Heart right ventricle (tissue), 16 donors: ENCODE results near the gene SCRN1. TPM values are rescaled to one million over a fixed set of nuclear protein-coding genes. Genes with fewer than 3 reads are reported as not detected.

ENCODE experiments used
- ATAC-seq, 8 donors: fragments of 200-7000 bp; cut with Tn5 transposase; one replicate each; pipeline ENCODE4 v1.9.1; 2020; ENCODE audit warnings: mild to moderate bottlenecking in 8 of 8, moderate library complexity in 8 of 8, moderate number of reproducible peaks in 1 of 8
- DNase-seq, 2 donors: peaks; one replicate each; pipeline ENCODE4 v3.0.0-alpha.2; 2020
- H3K27ac ChIP-seq, 10 donors: fragments of 200-600 bp; sonication (generic) in 2 of 10; one replicate each; pipeline versions ENCODE4 v1.5.0 to v1.8.0; 2020 to 2022; ENCODE audit warnings: mild to moderate bottlenecking in 3 of 10
- H3K27me3 ChIP-seq, 7 donors: fragments of 200-600 bp; one replicate each; pipeline ENCODE4 v1.8.0; 2021 to 2022; ENCODE audit warnings: mild to moderate bottlenecking in 2 of 7
- H3K36me3 ChIP-seq, 9 donors: fragments of 200-600 bp; sonication (generic) in 1 of 9; one replicate each; pipeline versions ENCODE4 v1.5.0 to v1.8.0; 2020 to 2022; ENCODE audit warnings: mild to moderate bottlenecking in 2 of 9
- H3K4me1 ChIP-seq, 9 donors: fragments of 200-600 bp; sonication (generic) in 1 of 9; one replicate each; pipeline versions ENCODE4 v1.5.0 to v1.8.0; 2020 to 2022; ENCODE audit warnings: mild to moderate bottlenecking in 4 of 9
- H3K4me3 ChIP-seq, 10 donors: fragments of 200-600 bp; sonication (generic) in 2 of 10; one replicate each; pipeline versions ENCODE4 v1.5.0 to v1.8.0; 2020 to 2022; ENCODE audit warnings: mild to moderate bottlenecking in 7 of 10, moderate library complexity in 2 of 10
- H3K9me3 ChIP-seq, 11 donors: fragments of 200-600 bp in 10 of 11; sonication (generic) in 2 of 11; one replicate each; pipeline versions ENCODE4 v1.5.0 to v1.8.0; 2013 to 2022; ENCODE audit warnings: mild to moderate bottlenecking in 2 of 11, control low read depth in 1 of 11, moderate library complexity in 1 of 11
- CTCF ChIP-seq, 9 donors: fragments of 200-600 bp; sonication (generic) in 2 of 9; IDR thresholded peaks; one replicate each; pipeline versions ENCODE4 v1.5.0 to v1.8.0; 2021 to 2022; ENCODE audit warnings: antibody characterized with exemption in 9 of 9, mild to moderate bottlenecking in 5 of 9, moderate library complexity in 1 of 9
- WGBS, 2 donors: extraction: QIAGEN DNeasy Blood & Tissue Kit; methylation state at CpG; one replicate each; pipeline ENCODE4 v1.1.7; 2013; ENCODE audit warnings: inconsistent platforms in 1 of 2; 5-methylcytosine and 5-hydroxymethylcytosine counted together
- intact Hi-C, 10 donors: fragments of 100-400 bp; cut with DNase I; formaldehyde crosslinking; loops; one replicate each; pipeline versions ENCODE4 v1.11.1 to v1.14.2; 2022
- polyA plus RNA-seq, 2 donors: library from polyadenylated mRNA; stranded (reverse); fragments of 200-250 nt; gene quantifications; one replicate each; pipeline ENCODE4 v1.2.3, GENCODE V29; 2013
- total RNA-seq, 10 donors: library from RNA; stranded (reverse); fragmentation: NEBNext Ultra II Directional in 3 of 10; extraction: Animal tissue kit (Norgen Biotek cat#: 25700) in 3 of 10; gene quantifications; one replicate each; pipeline versions ENCODE4 v1.2.1 to v1.2.4, GENCODE V29; 2021 to 2023
- donor health status: Arrhythmogenic right ventricular cardiomyopathy.
- donor health status: ischemic (EF 13 %, LVEDD 7.1; RV severe dilation, severe dysfunction).
- donor health status: healthy with polysubstance abuse.
- donor health status: DM: no; HTN: yes; CAD: no.
- donor health status: DM: no; HTN: no; CAD: no.
- donor health status: ischemic (EF 25% LVEDD 6.9; RV normal size, moderate dysfunction).
- donor health status: ischemic (EF 25% LVEDD 5.7; RV mildly dilated, moderate dysfunction).
- donor health status: healthy.
- donor health status: DM: yes; HTN: yes; CAD: no.
- donor health status: Ischemic cardiomyopathy.
- donor health status: ischemic (EF 35%, LVEDD 5.7; RV mildly dilated, moderate dysfunction).
- donor health status: nonischemic (EF 11% LVEDD 7.7; RV severe dilation, severe dysfunction).
- donor health status: DM: yes; HTN: yes; CAD: no.
- donor health status: PGD.
- donor health status: ischemic (EF 29% LVEDD 5.4; RV normal size, mild dysfunction).
- donor health status: nonischemic (EF 23%, LVEDD 6.1; RV moderate dilation, normal function).

Gene SCRN1
- total and polyA plus RNA-seq, 12 donors: 3.1 to 36.8 (median 20.5) TPM

GRCh38 chr7:29951206-29951605, 38.4 kb downstream of the SCRN1 start:
- WGBS, 2 donors: 94 to 98% methylated on average over 8 of the region's 8 CpGs
- DNase-seq (no peak), ATAC-seq (no peak)
- no peak for TF ChIP-seq CTCF (IDR thresholded peaks at IDR 0.05)
- H3K4me1 ChIP-seq: peaks cover 0 to 38% (median 9%) of the 10 kb centered on the region in 9 donors
- H3K4me3 ChIP-seq: no peak overlapping the region
- no peak overlapping the region for H3K27ac ChIP-seq
- no peaks in the 10 kb centered on the region for H3K9me3 ChIP-seq
- intact Hi-C loops: no loop called here
- peaks cover 0 to 43% (median 3%) of the 10 kb centered on the region in 9 donors for H3K36me3 ChIP-seq
- no peaks in the 10 kb centered on the region for H3K27me3 ChIP-seq

- intact Hi-C loops: no loop called here
- H3K9me3 ChIP-seq: no peaks in the 10 kb centered on the region
- H3K4me1 ChIP-seq: peaks cover 0 to 33% (median 8%) of the 10 kb centered on the region in 9 donors
- ATAC-seq (no peak), DNase-seq (no peak)
- H3K4me3 ChIP-seq: no peak overlapping the region
- no peak for TF ChIP-seq CTCF (IDR thresholded peaks at IDR 0.05)
- H3K36me3 ChIP-seq: peaks cover 0 to 45% (median 3%) of the 10 kb centered on the region in 9 donors
- WGBS, 2 donors: 96 to 99% methylated on average over 8 of the region's 8 CpGs
- no peaks in the 10 kb centered on the region for H3K27me3 ChIP-seq
- no peak overlapping the region for H3K27ac ChIP-seq
Measured at GRCh38 chr7:29950480-29950879, 39.1 kb downstream of the SCRN1 start.

- WGBS, 2 donors: 80 to 88% methylated on average over 2 of the region's 2 CpGs
- intact Hi-C loops: loop anchor here in 5 of 10 donors (5.0 to 10.0 kb wide), 2 partner anchors 116 to 464 kb away; no protein-coding TSS in a partner anchor
- ATAC-seq (no peak), DNase-seq (no peak)
- Histone ChIP-seq H3K9me3 (no peaks in the 10 kb centered on the region), H3K27me3 (no peaks in the 10 kb centered on the region), H3K4me3 (no peak overlapping the region), H3K36me3 (peaks cover 0 to 57% (median 8%) of the 10 kb centered on the region in 9 donors), H3K4me1 (peaks cover 0 to 18% (median 2%) of the 10 kb centered on the region in 9 donors), H3K27ac (no peak overlapping the region)
- TF ChIP-seq CTCF (IDR thresholded peaks at IDR 0.05): no peak
Measured at GRCh38 chr7:29948587-29948986, 41.0 kb downstream of the SCRN1 start.

- ATAC-seq: peak; percentile 47 to 78 (median 66)
- H3K36me3 ChIP-seq: peaks cover 0 to 71% (median 19%) of the 10 kb centered on the region in 9 donors
- TF ChIP-seq CTCF (IDR thresholded peaks at IDR 0.05): peak in 7 of 9 donors; percentile 20 to 59 (median 47)
- peak in 1 of 2 donors; percentile 35 for DNase-seq
- intact Hi-C loops: loop anchor here in 5 of 10 donors (5.0 to 10.0 kb wide), 2 partner anchors 118 to 466 kb away; no protein-coding TSS in a partner anchor
- peak overlapping the region in 1 of 10 donors; percentile 3 for H3K27ac ChIP-seq
- H3K9me3 ChIP-seq: no peaks in the 10 kb centered on the region
- WGBS, 2 donors: 73% methylated on average over 5 of the region's 5 CpGs
- H3K4me1 ChIP-seq: peaks cover 0 to 14% (median 0%) of the 10 kb centered on the region in 9 donors
- H3K4me3 ChIP-seq: no peak overlapping the region
- no peaks in the 10 kb centered on the region for H3K27me3 ChIP-seq
Measured at GRCh38 chr7:29946428-29947186, 43.0 kb downstream of the SCRN1 start.
